Rectal smooth muscle tissue (tissue), 1 donor: ENCODE results near the gene CREBBP.

Experiments
- H3K27ac ChIP-seq: one replicate; pipeline ENCODE4 v1.7.0; 2013; ENCODE audit warnings: low read depth, low read length, inconsistent platforms
- H3K27me3 ChIP-seq: one replicate; pipeline ENCODE4 v1.7.0; 2013; ENCODE audit warnings: low read length; ENCODE audit not compliant: control insufficient read depth, insufficient read depth
- H3K36me3 ChIP-seq: one replicate; pipeline ENCODE4 v1.7.0; 2013; ENCODE audit warnings: low read length; ENCODE audit not compliant: control insufficient read depth, insufficient read depth
- H3K4me1 ChIP-seq: one replicate; pipeline ENCODE4 v1.7.0; 2013; ENCODE audit warnings: low read length; ENCODE audit not compliant: control insufficient read depth, insufficient read depth
- H3K4me3 ChIP-seq: one replicate; pipeline ENCODE4 v1.7.0; 2013; ENCODE audit warnings: low read length
- H3K9ac ChIP-seq: one replicate; pipeline ENCODE4 v1.7.0; 2013; ENCODE audit warnings: low read length

CREBBP gene

DNA sequence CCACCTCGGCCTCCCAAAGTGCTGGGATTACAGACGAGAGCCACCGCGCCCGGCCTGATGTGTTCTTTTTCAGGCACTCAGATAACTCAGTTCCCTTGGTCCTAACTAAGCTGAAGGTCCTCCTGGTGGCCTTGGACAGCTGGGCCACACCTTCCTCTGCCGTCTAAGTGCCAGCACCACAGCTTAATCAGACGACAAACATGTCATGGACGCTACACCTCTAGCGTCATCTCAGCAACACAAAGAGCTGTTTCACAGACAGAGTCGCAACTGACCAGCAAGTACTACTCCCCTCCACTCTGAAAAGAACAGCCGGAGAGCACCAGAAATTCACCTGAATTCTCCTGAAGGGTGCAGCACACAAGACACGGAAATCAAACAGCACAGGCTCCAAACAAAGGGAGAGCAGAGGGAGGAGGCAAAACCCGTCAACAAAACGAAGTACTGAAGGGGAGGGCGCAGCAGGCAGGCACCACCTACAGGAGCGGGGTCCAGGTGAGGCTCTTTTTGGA, 167.6 kb downstream of the CREBBP start:
- Histone ChIP-seq H3K9ac (no peak overlapping the region), H3K27me3 (no peaks in the 10 kb centered on the region), H3K36me3 (no peaks in the 10 kb centered on the region), H3K4me3 (no peak overlapping the region), H3K4me1 (peaks cover 2% of the 10 kb centered on the region), H3K27ac (no peak overlapping the region)

DNA sequence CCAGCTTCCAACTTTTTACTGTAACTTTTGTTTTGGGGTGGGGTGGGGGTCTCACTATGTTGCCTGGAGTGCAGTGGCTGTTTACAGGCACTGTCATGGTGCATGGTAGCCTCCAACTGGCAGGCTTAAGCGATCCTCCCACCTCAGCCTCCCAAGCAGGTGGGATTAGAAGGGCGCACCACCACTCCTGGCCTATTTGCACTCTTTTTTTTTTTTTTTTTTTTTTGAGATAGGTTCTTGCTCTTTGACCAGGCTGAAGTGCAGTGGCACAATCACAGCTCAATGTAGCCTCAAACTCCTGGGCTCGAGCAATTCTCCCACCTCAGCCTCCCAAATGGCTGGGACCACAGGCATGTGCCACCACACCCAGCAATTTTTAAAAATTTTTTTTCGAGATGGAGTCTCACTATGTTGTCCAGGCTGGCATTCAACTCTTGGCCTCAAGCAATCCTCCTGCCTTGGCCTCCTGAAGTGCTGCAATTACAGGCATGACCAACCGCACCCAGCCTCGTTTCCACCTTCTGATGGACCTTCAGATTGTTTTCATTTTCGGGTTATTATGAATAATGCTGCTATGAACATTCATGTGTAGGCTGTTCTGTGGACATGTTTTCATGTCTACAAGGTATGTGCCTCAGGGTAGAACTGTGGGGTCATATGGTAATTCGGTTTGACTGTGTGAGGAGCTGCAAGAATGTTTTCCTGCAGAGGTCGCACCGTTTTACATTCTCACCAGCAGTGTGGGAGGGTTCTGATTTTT, 174.1 kb downstream of the CREBBP start:
- no peaks in the 10 kb centered on the region for H3K27me3 ChIP-seq
- H3K27ac ChIP-seq, result no peak overlapping the region
- no peak overlapping the region for H3K9ac ChIP-seq
- no peak overlapping the region for H3K4me3 ChIP-seq
- H3K4me1 ChIP-seq, result no peaks in the 10 kb centered on the region
- no peaks in the 10 kb centered on the region for H3K36me3 ChIP-seq

DNA sequence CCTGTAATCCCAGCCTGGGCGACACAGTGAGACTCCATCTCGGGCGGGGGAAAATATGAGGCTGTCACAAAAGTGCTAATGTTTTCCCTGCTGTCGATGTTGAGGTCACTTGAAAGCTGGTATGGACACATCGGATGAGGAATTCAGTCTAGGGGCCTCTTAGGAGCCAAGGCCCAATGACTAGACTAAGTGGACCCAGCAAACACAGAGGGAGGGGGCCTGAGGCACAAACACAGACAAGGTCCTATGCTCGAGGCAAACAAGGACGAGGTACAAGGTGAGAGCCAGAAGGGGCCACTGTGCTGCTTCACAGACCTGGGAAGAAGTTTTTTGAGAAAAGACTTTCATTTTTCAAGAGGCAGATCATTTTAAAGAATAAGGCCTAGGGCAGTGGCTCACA, 178.4 kb downstream of the CREBBP start:
- Histone ChIP-seq H3K9ac (no peak overlapping the region), H3K4me1 (no peaks in the 10 kb centered on the region), H3K36me3 (no peaks in the 10 kb centered on the region), H3K27ac (no peak overlapping the region), H3K27me3 (no peaks in the 10 kb centered on the region), H3K4me3 (no peak overlapping the region)

DNA sequence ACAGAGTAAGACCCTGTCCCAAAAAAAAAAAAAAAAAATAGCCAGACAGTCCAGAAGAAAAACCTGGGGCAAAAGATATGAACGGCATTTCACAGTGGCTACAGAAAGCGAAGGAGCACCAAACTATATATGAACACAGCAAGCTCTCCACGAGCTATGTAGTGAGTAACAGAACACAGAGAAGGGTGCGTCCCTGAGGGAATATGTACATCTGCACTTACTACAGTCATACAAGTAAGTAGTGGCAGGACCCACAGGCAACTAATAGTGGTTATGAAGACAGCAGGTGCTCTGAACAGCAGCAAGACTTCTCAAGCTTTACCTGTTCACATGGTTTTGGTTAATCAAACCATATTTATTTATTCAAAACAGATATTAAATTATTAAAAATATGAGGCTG, 179.0 kb downstream of the CREBBP start:
- Histone ChIP-seq H3K9ac (no peak overlapping the region), H3K27me3 (no peaks in the 10 kb centered on the region), H3K4me3 (no peak overlapping the region), H3K27ac (no peak overlapping the region), H3K36me3 (no peaks in the 10 kb centered on the region), H3K4me1 (no peaks in the 10 kb centered on the region)

DNA sequence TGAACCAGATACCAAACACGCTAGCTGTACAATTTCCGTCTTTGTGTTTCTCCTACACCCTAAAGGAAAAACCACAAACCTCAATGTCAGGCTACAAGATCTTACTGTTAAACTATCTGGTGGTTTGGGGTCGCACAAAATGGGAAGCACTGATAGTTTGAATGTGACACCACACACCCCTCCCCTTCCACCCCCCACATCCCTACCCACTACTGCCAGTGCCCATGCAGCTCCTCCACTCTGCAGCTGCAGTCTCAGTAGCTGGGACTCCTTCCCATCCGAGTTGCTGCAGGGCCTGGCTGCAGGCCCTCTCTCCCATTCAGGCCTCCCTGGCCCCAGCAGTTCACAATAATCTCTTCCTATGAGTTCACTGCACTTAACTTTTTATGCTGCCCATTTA, 181.6 kb downstream of the CREBBP start:
- Histone ChIP-seq H3K27ac (no peak overlapping the region), H3K27me3 (no peaks in the 10 kb centered on the region)

DNA sequence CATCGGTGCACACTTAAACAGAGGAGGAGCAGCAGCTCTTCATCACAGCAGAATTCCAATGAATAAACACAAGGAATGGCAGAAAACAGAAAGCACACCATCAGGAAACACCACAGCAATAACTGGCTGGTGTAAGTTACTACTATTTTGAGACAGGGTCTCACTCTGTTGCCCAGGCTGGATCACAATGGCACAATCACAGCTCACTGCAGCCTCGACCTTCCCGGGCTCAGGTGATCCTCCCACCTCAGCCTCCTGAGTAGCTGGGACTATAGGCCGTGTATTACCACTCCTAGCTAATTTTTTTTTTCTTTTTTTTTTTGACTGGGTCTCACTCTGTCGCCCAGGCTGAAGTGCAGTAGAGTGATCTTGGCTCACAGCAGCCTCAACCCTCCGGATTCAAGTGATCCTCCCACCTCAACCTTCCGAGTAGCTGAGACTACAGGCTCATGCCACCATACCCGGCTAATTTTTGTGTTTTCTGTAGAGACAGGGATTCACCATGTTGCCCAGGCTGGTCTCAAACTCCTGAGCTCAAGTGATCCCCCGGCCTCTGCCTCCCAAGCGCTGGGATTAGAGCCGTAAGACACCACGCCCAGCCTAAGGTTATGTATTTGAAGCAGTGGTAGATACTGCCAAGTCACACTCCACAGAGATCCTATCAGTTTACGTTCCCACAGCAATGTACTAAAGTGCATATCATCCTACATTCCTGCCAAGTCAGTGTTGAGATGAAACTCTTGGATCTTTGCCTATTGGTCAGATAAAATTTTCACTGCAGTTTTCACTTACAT, 183.9 kb downstream of the CREBBP start:
- Histone ChIP-seq H3K27me3 (no peaks in the 10 kb centered on the region), H3K27ac (no peak overlapping the region), H3K36me3 (no peaks in the 10 kb centered on the region), H3K9ac (no peak overlapping the region), H3K4me3 (no peak overlapping the region), H3K4me1 (no peaks in the 10 kb centered on the region)

More for the DNA sequence above, 181.6 kb downstream of the CREBBP start:
- Histone ChIP-seq H3K36me3 (no peaks in the 10 kb centered on the region), H3K4me1 (no peaks in the 10 kb centered on the region), H3K4me3 (no peak overlapping the region), H3K9ac (no peak overlapping the region)

DNA sequence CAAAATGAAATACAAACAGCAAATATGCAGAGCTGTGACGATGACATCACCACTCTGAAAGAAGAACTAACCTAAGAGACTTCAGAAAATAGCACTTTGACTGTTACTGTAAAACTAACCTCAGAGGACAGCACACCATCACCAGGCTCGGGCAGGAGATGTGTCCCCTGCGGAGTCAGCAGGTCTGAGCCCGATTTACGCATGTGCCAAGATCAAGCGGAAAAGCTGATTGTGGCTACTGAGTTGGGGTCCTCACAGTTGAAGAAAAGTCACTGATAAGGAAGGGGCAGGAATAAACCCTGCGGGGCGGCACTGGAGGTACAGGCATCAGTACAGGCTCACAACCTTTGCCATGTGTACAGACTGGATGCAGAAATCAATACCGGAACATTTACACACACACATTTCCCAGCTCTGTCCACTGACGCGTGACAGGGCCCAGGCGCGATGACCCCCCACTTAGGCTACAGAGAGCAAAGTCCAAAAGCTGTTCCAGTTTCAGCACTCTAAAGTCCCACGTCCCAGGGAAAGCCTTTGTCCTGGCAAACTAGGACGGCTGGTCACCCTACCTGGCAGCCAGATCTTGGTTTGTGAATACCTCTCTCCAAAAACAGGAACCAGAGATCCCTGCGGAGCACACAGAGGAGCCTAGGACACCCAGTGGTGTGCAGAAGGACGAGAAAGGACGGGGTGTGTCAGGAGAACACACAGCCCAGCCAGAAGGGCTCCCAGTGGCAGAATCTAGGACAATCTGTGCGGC, 184.7 kb downstream of the CREBBP start:
- no peak overlapping the region for H3K27ac ChIP-seq
- no peaks in the 10 kb centered on the region for H3K36me3 ChIP-seq
- peaks cover 4% of the 10 kb centered on the region for H3K4me1 ChIP-seq
- H3K27me3 ChIP-seq, result no peaks in the 10 kb centered on the region
- H3K9ac ChIP-seq, result no peak overlapping the region
- H3K4me3 ChIP-seq, result no peak overlapping the region

DNA sequence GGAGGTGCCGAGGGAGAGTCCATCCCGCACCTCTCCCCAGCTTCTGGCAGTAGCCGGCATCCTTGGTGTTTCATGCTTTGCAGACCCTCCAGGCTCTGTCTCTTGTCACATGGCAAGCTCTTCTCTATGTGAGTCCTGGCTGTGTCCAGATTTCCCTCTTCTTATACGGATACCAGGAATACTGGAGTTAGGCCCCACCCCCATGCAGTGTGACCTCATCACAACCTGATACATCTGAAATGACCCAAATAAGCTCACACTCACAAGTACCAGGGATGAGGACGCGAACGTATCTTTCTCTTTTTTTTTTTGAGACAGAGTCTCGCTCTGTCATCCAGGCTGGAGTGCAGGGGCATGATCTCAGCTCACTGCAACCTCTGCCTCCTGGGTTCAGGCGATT, 186.5 kb downstream of the CREBBP start:
- Histone ChIP-seq H3K36me3 (no peaks in the 10 kb centered on the region), H3K27ac (no peak overlapping the region), H3K4me3 (no peak overlapping the region), H3K4me1 (peaks cover 11% of the 10 kb centered on the region), H3K27me3 (no peaks in the 10 kb centered on the region), H3K9ac (no peak overlapping the region)

DNA sequence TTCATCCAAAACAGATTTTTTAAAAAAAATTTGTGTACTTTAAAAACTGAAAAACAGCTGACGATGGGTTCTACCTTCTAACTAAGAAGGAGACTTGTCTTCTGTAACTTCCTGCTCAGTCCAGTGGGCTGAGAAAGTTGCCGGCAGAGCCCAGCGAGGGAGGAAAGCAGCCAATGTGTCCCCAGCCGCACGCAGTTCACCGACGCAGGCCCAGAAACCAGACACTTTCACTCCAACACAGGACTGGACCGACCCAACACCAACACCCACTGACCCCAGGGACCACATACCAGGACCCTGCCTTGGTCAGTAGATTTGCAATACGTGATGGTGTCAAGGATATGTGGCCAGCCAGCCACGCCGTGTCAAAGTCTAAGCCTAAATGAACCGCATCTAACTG, 188.8 kb downstream of the CREBBP start:
- Histone ChIP-seq H3K4me1 (peaks cover 11% of the 10 kb centered on the region), H3K27me3 (no peaks in the 10 kb centered on the region), H3K9ac (no peak overlapping the region), H3K27ac (no peak overlapping the region), H3K36me3 (peaks cover 4% of the 10 kb centered on the region), H3K4me3 (no peak overlapping the region)

DNA sequence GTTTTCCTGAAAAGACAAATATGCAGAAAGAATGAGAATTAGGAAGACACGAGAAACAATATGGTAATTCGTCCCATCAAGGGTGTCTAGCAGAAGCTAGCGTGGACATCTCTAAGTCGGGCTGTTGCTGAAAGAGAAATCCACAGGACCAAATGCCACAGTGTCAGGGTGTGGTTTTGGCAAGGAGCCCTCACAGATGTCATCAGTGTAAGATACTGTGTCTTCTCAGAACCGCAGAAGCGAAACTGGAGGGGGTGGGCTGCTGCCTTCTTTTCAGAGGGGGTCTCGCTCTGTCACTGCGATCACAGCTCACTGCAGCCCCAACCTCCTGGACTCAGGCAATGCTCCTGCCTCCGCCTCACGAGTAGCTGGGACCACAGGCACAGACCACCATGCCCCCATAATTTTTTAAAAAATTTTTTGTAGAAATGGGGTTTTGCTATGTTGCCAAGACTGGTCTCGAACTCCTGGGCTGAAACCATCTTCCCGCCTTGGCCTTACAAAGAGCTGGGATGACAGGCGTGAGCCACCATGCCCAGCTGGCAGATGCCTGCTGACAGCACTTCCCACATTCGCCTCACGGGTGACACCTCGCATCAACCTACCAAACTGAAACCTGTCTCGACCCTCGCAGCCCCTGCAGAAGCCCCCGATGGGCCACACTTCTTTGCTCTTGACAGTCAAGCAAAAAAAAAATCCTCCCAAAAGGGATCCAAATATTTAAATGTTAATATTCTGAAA, 189.4 kb downstream of the CREBBP start:
- Histone ChIP-seq H3K4me1 (peaks cover 11% of the 10 kb centered on the region), H3K27me3 (no peaks in the 10 kb centered on the region), H3K36me3 (peaks cover 5% of the 10 kb centered on the region), H3K4me3 (peak overlapping the region; percentile 48), H3K27ac (peak overlapping the region; percentile 48), H3K9ac (no peak overlapping the region)

DNA sequence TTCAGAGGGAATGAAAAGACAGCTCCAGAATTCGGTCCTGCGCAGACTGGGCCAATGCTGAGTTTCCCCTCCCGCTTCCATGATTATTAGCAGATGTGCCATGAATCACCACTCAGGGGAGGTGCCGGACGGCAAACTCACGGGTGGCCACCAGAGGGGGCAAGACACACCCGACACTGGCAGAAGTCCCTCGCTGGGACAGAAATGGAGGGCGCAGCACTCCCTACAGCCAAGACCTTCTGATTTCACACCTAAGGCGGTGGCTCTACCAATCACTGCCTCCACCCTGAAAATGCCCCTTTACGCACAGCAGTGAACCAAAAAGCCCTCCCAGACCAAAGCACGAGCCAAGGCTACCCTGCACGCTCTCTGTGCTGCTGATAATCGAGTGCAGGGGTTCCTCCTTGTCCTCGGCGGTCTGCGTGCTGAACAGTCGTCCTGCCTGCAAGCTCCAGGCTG, 190.0 kb downstream of the CREBBP start:
- Histone ChIP-seq H3K36me3 (peaks cover 9% of the 10 kb centered on the region), H3K4me3 (peak overlapping the region; percentile 48), H3K27me3 (no peaks in the 10 kb centered on the region), H3K9ac (no peak overlapping the region), H3K27ac (peak overlapping the region; percentile 48), H3K4me1 (peaks cover 11% of the 10 kb centered on the region)
